DMS114 treated with DMSO at 0.1 percent for 48 hours (cell line): Measurements from ENCODE around the gene TM2D3.

Experiments
- DNase-seq: peaks from one replicate; lab custom pipeline; 2025; ENCODE audit not compliant: unreplicated experiment; lab: John Stamatoyannopoulos, UW

The TM2D3 gene, protein sequence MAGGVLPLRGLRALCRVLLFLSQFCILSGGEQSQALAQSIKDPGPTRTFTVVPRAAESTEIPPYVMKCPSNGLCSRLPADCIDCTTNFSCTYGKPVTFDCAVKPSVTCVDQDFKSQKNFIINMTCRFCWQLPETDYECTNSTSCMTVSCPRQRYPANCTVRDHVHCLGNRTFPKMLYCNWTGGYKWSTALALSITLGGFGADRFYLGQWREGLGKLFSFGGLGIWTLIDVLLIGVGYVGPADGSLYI

DNA sequence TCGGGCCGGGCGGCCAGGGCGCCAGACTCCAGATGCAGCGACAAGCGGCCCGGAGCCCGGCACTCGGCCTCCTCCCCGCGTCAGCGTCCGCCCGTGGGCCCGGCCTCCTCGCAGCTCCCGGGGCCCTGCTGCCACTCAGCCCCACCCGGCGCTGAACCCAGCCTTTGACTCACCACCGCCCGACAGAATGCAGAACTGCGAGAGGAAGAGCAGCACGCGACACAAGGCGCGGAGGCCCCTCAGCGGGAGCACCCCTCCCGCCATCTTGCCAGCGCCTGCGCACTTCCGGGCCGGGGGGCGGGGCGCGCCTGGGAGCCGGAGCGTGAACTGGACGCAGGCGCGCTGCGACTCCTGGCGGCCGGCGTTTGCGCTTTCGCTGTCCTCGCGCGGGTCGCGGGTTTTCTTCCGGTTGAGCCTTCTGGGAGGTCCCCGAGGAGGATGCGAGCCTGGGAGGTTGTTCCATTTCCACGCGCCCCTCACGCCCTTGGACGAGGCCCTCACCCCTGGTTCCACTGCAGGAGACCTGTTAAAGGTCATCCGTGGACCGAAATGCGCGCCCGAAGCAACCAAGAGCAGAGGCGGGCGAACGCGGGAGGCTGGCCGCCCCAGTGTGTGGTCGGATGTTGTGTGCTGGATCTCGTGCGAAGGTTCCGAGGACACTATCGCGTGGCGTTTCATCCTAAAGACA, at the start of gene TM2D3:
Gene TM2D3, minus strand, starts transcription at position 284 of the 688 bp plus-strand sequence. Its CDS starts 20 bp downstream, at position 264.
- DNase-seq, result peak; percentile 90

DNA sequence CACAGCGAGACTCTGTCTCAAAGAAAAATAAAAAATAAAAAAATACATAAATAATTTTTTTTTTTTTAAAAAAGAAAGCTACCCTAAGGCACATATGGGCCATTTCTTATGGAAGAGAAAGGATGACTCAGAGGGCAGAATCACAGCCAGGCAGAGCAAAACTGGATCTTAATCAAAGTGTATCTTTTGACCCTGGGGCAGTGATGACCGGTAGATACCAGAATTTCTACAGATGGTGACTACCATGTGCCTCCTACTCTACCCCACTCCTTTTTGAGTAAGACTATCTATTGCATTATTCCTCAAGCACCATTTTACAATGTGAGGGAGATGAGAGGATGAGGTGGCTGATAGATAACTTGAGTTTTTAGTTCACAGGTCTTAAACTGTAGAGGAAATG, 46.1 kb upstream of the TM2D3 start:
- DNase-seq, result no peak

DNA sequence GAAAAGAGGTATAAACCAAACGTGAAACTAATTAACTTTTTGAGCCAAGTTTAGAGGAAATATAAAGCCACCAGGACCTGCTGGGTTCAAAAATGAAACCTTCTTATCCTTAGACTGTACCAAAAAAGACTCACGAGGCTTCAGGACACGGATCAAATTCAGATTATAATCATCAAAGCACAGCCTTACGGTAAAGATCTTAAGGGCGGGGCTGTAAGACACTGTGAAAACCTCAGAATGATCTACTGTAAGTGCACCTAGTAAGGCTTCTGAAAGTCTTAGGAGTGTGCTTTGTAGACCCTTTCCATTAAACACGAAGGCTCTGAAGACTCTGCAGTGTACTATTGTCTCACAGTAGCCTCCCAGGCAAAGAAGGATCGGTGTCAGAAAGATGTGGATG, 45.3 kb upstream of the TM2D3 start:
- DNase-seq, result no peak

DNA sequence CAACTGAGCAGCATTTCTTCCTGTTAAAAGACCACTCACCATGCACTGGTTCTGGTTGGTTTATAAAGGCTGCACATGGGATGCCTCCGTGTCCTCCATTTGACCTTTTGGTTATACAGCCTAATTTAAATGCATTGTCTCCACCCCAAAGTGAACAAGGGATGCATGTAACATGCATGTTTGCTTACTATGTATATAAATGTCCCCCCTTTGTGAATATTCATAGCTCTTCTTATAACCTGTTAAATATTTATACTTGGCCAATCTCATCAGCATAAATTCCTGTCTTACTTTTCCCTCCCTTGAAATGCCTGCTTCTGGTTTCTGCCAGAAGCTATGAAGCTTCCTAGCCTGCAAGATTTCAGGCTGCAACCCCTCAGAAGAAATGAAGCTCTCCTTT, 44.6 kb upstream of the TM2D3 start:
- no peak for DNase-seq

GRCh38 chr15:101694261-101694660, 42.1 kb upstream of the TM2D3 start:
- no peak for DNase-seq

- no peak for DNase-seq
Measured at GRCh38 chr15:101692801-101693598, 40.8 kb upstream of the TM2D3 start.

DNA sequence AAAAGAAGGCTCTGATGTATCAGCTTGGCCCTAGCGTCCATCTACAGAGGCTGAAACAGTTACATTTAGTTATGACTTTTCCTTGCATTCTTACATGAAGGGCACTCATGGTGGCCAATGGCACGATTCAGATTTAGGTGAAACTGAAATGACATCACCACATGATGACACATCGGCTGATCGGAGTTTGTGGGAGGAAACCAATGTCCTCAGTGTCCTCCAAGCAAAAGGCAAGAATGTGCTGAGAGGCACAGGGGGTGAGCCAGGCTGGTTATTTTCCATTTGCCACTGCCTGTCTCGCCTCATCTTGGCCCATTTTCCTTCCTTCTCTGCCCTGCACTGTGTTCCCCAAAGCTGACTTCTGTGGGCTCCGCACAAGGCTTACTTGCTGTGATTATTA, 37.7 kb upstream of the TM2D3 start:
- DNase-seq, result no peak

- no peak for DNase-seq
Measured at GRCh38 chr15:101686718-101687117, 34.5 kb upstream of the TM2D3 start.

DNA sequence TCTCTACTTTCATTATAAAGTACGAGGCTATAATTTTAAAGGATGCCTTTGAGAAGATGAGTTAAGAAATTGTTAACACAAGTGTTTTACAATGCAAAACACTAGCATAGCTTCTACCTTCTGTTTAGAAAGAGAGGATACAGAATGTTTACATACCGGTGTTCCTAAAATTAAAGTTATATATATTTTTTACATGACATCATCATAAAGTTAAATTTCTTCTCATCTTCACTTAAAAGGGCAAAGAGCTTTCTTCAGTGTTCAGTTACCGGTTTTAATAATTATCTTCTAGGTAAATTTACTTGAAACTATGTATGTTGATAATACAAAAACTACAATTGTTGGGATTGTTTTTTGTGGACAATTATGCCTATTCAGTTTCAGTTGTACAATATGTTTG, 32.7 kb upstream of the TM2D3 start:
- DNase-seq, result no peak

DNA sequence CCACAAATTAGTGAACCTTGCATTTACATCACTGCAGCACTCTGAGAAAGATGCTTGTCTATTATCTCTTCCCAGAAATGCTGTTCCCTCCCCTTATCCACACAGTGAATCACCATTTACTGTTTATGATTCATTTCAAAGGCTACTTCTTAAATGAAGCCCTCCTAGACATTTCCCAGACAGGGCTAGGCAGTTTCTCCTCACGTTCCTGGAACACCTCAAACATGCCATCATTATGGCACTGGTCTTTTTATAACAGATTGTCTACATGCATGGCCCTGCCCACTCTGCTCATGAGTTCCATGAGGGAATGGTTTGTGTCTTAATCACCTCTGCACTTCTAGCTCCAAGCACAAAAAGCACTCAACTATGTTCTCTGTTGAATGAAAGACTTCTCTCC, 32.2 kb upstream of the TM2D3 start:
- no peak for DNase-seq

GRCh38 chr15:101679806-101680205, 27.6 kb upstream of the TM2D3 start:
- no peak for DNase-seq

GRCh38 chr15:101676921-101677329, 24.7 kb upstream of the TM2D3 start:
- DNase-seq, result no peak

GRCh38 chr15:101675796-101676582, 23.8 kb upstream of the TM2D3 start:
- DNase-seq, result no peak

DNA sequence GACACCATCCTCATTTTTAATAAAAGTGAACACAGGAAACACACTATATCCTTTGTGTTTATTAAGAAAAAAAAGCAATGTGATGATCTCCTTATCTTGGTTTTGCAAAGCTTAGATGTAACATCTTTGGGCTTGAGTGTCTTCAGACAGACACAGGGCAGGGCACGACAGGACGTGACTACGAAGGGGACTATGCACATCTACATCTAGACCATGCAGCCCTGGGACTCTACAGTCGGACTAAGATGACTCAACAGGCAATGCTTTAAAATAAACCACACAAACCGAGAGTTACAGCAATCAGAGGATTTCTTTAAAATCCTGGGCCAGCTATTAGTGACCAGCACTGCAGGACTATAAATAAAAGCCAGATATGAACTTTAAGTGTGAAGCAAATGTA, 22.8 kb upstream of the TM2D3 start:
- DNase-seq, result no peak

- no peak for DNase-seq
Measured at GRCh38 chr15:101672298-101672697, 20.1 kb upstream of the TM2D3 start.

DNA sequence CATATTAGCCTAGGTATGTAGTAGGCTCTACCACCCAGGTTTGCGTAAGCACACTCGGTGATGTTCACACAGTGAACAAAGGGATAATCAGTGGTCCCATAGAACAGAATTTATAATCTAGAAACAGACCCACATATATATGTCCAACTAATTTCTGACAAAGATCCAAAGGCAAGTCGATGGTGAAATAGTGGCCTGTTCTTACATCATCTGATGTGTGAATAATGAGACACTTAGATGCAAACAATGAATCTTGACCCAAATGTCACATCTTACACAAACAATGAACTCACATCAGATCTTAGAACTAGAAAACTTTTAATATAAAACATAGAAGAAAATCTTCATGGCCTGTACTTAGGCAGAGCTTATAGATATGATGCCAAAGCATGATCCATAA, 17.6 kb upstream of the TM2D3 start:
- no peak for DNase-seq

DNA sequence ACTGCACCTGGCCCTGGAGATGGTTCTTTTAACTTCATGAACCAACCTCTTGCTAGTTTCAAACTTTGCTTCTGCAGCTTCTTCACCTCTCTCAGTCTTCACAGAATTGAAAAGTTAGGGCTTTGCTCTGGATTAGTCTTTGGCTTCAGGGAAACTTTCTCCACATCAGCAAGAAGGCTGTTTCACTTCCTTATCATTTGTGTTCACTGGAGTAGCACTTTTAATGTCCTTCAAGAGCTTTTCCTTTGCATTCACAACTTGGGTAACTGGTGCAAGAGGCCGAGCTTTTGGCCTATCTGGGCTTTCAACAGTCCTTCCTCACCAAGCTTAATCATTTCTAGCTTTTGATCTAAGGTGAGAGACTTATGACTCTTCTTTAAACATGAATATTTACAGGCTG, 15.7 kb upstream of the TM2D3 start:
- DNase-seq, result no peak

GRCh38 chr15:101664303-101664913, 12.2 kb upstream of the TM2D3 start:
- DNase-seq, result no peak

DNA sequence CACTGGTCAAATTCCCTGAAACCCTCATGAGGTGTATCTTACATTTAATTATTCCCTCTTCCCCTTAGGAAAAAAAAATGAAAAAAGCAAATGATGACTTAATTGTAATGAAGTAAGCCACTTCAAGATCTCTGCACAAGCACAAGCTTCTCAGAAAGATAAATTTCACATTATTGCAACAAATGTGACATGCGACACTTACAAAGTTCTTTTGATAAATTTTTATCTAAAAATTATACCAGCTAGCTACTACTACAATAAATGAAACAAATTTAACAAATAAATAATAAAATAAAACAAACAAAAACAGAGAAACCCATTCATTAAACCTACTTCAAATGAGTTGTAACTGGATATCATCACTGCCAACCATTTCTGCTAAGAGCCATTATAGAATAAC, 10.0 kb upstream of the TM2D3 start:
- DNase-seq, result no peak

DNA sequence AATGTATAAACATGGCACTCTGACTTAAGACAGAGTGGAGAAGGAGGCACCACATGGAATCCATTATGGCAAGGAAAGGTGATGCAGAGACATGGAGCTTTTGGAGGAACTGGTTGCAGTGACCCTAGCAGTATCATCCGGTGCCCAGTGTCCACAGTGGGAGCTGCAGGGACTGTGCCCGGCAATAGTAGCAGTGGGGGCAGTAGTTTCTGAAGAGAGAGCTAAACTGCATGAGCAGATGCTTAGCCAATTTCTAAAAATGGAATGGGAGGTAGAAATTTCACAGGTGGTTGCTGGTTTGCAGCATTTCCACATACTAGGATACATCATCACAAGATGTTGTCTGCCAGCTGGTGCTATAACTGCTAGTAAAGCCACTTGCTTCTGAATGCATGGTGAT, 7.8 kb upstream of the TM2D3 start:
- no peak for DNase-seq
